HEK293 (cell line): ENCODE measurements around the gene CSK.

Experiments used
- BCL11B ChIP-seq: fragments of 450-650 bp; formaldehyde crosslinking; IDR thresholded peaks from 2 replicates; pipeline ENCODE4 v1.5.1; 2016; ENCODE audit warnings: low read depth, missing biosample characterization, missing genetic modification characterization
- GLIS2 ChIP-seq: fragments of 450-650 bp; formaldehyde crosslinking; IDR thresholded peaks from 2 replicates; pipeline ENCODE4 v1.5.1; 2016; ENCODE audit warnings: missing biosample characterization, missing genetic modification characterization
- HOXC10 ChIP-seq: sonication (generic); formaldehyde crosslinking; IDR thresholded peaks from 2 replicates; pipeline ENCODE4 v1.8.1; 2023; ENCODE audit warnings: mild to moderate bottlenecking, missing genetic modification reagents
- IKZF3 ChIP-seq: fragments of 450-650 bp; IDR thresholded peaks from 2 replicates; pipeline ENCODE4 v1.5.0; 2018; ENCODE audit warnings: missing biosample characterization, mild to moderate bottlenecking, missing genetic modification characterization, moderate library complexity
- KLF16 ChIP-seq: fragments of 450-650 bp; formaldehyde crosslinking; IDR thresholded peaks from 2 replicates; pipeline ENCODE4 v1.5.1; 2017; ENCODE audit warnings: missing biosample characterization, missing genetic modification characterization
- OVOL3 ChIP-seq: fragments of 450-650 bp; formaldehyde crosslinking; IDR thresholded peaks from 2 replicates; pipeline ENCODE4 v1.5.1; 2016; ENCODE audit warnings: missing biosample characterization, missing genetic modification characterization
- PRDM1 ChIP-seq: fragments of 450-650 bp; formaldehyde crosslinking; IDR thresholded peaks from 2 replicates; pipeline ENCODE4; 2016; ENCODE audit warnings: missing biosample characterization, missing genetic modification characterization
- RBAK ChIP-seq: fragments of 450-650 bp; formaldehyde crosslinking; IDR thresholded peaks from 2 replicates; pipeline ENCODE4 v1.5.1; 2016; ENCODE audit warnings: missing biosample characterization, missing genetic modification characterization
- SETDB1 ChIP-seq: IDR thresholded peaks from one replicate; pipeline ENCODE4 v1.6.1; 2017; ENCODE audit warnings: mild to moderate bottlenecking, low read length, moderate library complexity, mixed read lengths; ENCODE audit not compliant: insufficient read length
- ZFP3 ChIP-seq: fragments of 450-650 bp; formaldehyde crosslinking; IDR thresholded peaks from 2 replicates; pipeline ENCODE4 v1.5.1; 2016; ENCODE audit warnings: low read depth, missing biosample characterization, missing genetic modification characterization
- ZNF138 ChIP-seq: fragments of 450-650 bp; formaldehyde crosslinking; IDR thresholded peaks from 2 replicates; pipeline ENCODE4 v1.5.1; 2016; ENCODE audit warnings: missing biosample characterization, missing genetic modification characterization, borderline replicate concordance
- ZNF184 ChIP-seq: fragments of 450-650 bp; IDR thresholded peaks from 2 replicates; pipeline ENCODE4 v1.5.1; 2018; ENCODE audit warnings: missing biosample characterization, mild to moderate bottlenecking, missing genetic modification characterization
- ZNF24 ChIP-seq: fragments of 450-650 bp; formaldehyde crosslinking; IDR thresholded peaks from 2 replicates; pipeline ENCODE4 v1.5.1; 2016; ENCODE audit warnings: missing biosample characterization, missing genetic modification characterization
- ZNF266 ChIP-seq: fragments of 450-650 bp; formaldehyde crosslinking; IDR thresholded peaks from 2 replicates; pipeline ENCODE4 v1.5.1; 2016; ENCODE audit warnings: missing biosample characterization, missing genetic modification characterization, low read depth
- ZNF274 ChIP-seq, 2 experiments: fragments of 200-500 bp in 1 of 2; fragments of 450-650 bp in 1 of 2; sonication (Bioruptor generic) in 1 of 2; formaldehyde crosslinking in 1 of 2; IDR thresholded peaks; 2 replicates each; pipeline versions ENCODE4 v1.5.1 to v1.6.1; 2014 to 2016; ENCODE audit warnings: borderline replicate concordance in 1 of 2, inconsistent platforms in 1 of 2, low read length in 1 of 2, missing biosample characterization in 1 of 2, missing genetic modification characterization in 1 of 2
- ZNF324 ChIP-seq: fragments of 450-650 bp; formaldehyde crosslinking; IDR thresholded peaks from 2 replicates; pipeline ENCODE4 v1.5.1; 2016; ENCODE audit warnings: missing biosample characterization, missing genetic modification characterization
- ZNF335 ChIP-seq: fragments of 450-650 bp; formaldehyde crosslinking; conservative IDR thresholded peaks from 2 replicates; pipeline ENCODE4 v1.5.1; 2016; ENCODE audit warnings: missing biosample characterization, missing genetic modification characterization
- ZNF37A ChIP-seq: fragments of 450-650 bp; IDR thresholded peaks from 2 replicates; pipeline ENCODE4 v1.5.1; 2018; ENCODE audit warnings: missing biosample characterization, missing genetic modification characterization
- ZNF416 ChIP-seq: fragments of 450-650 bp; formaldehyde crosslinking; IDR thresholded peaks from 2 replicates; pipeline ENCODE4 v1.5.1; 2016; ENCODE audit warnings: missing biosample characterization, missing genetic modification characterization
- ZNF521 ChIP-seq: fragments of 450-650 bp; formaldehyde crosslinking; IDR thresholded peaks from 2 replicates; pipeline ENCODE4 v1.5.1; 2017; ENCODE audit warnings: missing biosample characterization, mild to moderate bottlenecking, missing genetic modification characterization
- ZNF529 ChIP-seq: fragments of 450-650 bp; formaldehyde crosslinking; IDR thresholded peaks from 2 replicates; pipeline ENCODE4 v1.5.1; 2017; ENCODE audit warnings: missing genetic modification characterization, missing biosample characterization; ENCODE audit not compliant: insufficient replicate concordance
- ZNF549 ChIP-seq: fragments of 450-650 bp; IDR thresholded peaks from 2 replicates; pipeline ENCODE4 v1.5.1; 2018; ENCODE audit warnings: missing biosample characterization, missing genetic modification characterization, mild to moderate bottlenecking, inconsistent platforms, moderate library complexity
- ZNF621 ChIP-seq: fragments of 450-650 bp; formaldehyde crosslinking; IDR thresholded peaks from 2 replicates; pipeline ENCODE4 v1.5.1; 2017; ENCODE audit warnings: missing biosample characterization, missing genetic modification characterization
- ZNF623 ChIP-seq: fragments of 450-650 bp; formaldehyde crosslinking; IDR thresholded peaks from 2 replicates; pipeline ENCODE4 v1.5.1; 2016; ENCODE audit warnings: missing biosample characterization, missing genetic modification characterization
- ZNF624 ChIP-seq: fragments of 450-650 bp; formaldehyde crosslinking; IDR thresholded peaks from 2 replicates; pipeline ENCODE4 v1.5.1; 2017; ENCODE audit warnings: missing biosample characterization, missing genetic modification characterization
- ZNF658 ChIP-seq: fragments of 450-650 bp; formaldehyde crosslinking; IDR thresholded peaks from 2 replicates; pipeline ENCODE4; 2016; ENCODE audit warnings: missing biosample characterization, missing genetic modification characterization
- ZNF664 ChIP-seq: fragments of 450-650 bp; formaldehyde crosslinking; IDR thresholded peaks from 2 replicates; pipeline ENCODE4 v1.5.1; 2016; ENCODE audit warnings: missing biosample characterization, missing genetic modification characterization
- TF ChIP-seq, protein P1 (sequence below): fragments of 450-650 bp; formaldehyde crosslinking; IDR thresholded peaks from 2 replicates; pipeline ENCODE4 v1.5.1; 2016; ENCODE audit warnings: missing biosample characterization, missing genetic modification characterization
- TF ChIP-seq, protein P2 (sequence below): fragments of 450-650 bp; formaldehyde crosslinking; IDR thresholded peaks from 2 replicates; pipeline ENCODE4 v1.5.1; 2016; ENCODE audit warnings: missing biosample characterization, missing genetic modification characterization
- TF ChIP-seq, protein P3 (sequence below): IDR thresholded peaks from 2 replicates; pipeline ENCODE4 v1.6.1; 2011; ENCODE audit warnings: mild to moderate bottlenecking, low read depth, low read length, borderline replicate concordance
- TF ChIP-seq, protein P4 (sequence below): fragments of 450-650 bp; formaldehyde crosslinking; IDR thresholded peaks from 2 replicates; pipeline ENCODE4 v1.5.1; 2017; ENCODE audit warnings: missing biosample characterization, missing genetic modification characterization
- TF ChIP-seq, protein P5 (sequence below): fragments of 450-650 bp; formaldehyde crosslinking; IDR thresholded peaks from 2 replicates; pipeline ENCODE4 v1.5.1; 2016; ENCODE audit warnings: missing biosample characterization, missing genetic modification characterization

Gene CSK

DNA sequence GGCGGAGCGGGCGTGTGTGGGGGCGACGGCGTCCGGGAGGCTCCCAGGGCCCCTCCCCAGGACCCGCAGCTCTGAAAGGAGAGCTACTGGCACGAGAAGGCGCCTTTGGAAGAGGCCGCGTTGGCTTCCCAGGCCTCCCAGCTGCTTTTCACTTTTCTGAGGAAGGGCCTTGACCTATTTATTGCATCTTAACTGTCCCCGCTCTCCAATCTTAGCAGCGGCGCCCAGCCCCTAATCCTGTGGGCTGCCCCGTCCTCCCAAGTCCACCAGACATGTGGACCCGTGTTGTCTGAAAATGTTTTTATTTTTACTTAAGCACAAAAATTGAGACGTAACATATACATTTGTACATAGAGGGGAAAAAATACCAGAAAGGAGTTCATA lies 61.6 kb downstream of the CSK start (continued):
- TF ChIP-seq, protein P1, sequence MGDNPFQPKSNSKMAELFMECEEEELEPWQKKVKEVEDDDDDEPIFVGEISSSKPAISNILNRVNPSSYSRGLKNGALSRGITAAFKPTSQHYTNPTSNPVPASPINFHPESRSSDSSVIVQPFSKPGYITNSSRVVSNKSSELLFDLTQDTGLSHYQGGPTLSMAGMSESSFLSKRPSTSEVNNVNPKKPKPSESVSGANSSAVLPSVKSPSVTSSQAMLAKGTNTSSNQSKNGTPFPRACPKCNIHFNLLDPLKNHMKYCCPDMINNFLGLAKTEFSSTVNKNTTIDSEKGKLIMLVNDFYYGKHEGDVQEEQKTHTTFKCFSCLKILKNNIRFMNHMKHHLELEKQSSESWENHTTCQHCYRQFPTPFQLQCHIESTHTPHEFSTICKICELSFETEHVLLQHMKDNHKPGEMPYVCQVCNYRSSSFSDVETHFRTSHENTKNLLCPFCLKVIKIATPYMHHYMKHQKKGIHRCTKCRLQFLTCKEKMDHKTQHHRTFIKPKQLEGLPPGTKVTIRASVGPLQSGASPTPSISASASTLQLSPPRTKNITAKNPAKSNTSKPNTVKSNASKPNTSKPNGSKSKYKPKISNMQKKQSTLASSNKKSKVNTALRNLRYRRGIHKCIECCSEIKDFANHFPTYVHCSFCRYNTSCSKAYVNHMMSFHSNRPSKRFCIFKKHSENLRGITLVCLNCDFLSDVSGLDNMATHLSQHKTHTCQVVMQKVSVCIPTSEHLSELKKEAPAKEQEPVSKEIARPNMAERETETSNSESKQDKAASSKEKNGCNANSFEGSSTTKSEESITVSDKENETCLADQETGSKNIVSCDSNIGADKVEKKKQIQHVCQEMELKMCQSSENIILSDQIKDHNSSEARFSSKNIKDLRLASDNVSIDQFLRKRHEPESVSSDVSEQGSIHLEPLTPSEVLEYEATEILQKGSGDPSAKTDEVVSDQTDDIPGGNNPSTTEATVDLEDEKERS = no peak
- no peak for TF ChIP-seq ZNF621
- TF ChIP-seq IKZF3 (tag by site-specific recombination) = 0 out of 2 replicates have a peak, but pooled peaks have one; percentile 4
- TF ChIP-seq PRDM1 (tag by site-specific recombination) = no peak
- TF ChIP-seq KLF16 (tag by site-specific recombination) = peak; percentile 5; the same call in 1 of the 2 replicates
- peak; percentile 53; the same call in 1 of the 2 replicates for TF ChIP-seq ZNF324 (tag by site-specific recombination)
- no peak for TF ChIP-seq ZNF266 (tag by site-specific recombination)
- no peak for TF ChIP-seq ZNF184 (tag by site-specific recombination)
- TF ChIP-seq ZNF274 (IDR thresholded peaks at IDR 0.05; ENCODE audit: low read length) = no peak
- TF ChIP-seq ZNF274 (tag by site-specific recombination; IDR thresholded peaks at IDR 0.05; ENCODE audit: borderline replicate concordance) = no peak
- no peak for TF ChIP-seq ZNF624
- no peak for TF ChIP-seq ZNF138
- TF ChIP-seq, protein P2, sequence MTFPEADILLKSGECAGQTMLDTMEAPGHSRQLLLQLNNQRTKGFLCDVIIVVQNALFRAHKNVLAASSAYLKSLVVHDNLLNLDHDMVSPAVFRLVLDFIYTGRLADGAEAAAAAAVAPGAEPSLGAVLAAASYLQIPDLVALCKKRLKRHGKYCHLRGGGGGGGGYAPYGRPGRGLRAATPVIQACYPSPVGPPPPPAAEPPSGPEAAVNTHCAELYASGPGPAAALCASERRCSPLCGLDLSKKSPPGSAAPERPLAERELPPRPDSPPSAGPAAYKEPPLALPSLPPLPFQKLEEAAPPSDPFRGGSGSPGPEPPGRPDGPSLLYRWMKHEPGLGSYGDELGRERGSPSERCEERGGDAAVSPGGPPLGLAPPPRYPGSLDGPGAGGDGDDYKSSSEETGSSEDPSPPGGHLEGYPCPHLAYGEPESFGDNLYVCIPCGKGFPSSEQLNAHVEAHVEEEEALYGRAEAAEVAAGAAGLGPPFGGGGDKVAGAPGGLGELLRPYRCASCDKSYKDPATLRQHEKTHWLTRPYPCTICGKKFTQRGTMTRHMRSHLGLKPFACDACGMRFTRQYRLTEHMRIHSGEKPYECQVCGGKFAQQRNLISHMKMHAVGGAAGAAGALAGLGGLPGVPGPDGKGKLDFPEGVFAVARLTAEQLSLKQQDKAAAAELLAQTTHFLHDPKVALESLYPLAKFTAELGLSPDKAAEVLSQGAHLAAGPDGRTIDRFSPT = no peak; the same call in 1 of the 2 replicates
- TF ChIP-seq RBAK = no peak
- no peak; the same call in 1 of the 2 replicates for TF ChIP-seq BCL11B (tag by site-specific recombination)
- no peak for TF ChIP-seq GLIS2 (tag by site-specific recombination)
- no peak for TF ChIP-seq ZNF37A (tag by site-specific recombination)
- TF ChIP-seq ZNF549 = no peak
- no peak for TF ChIP-seq HOXC10 (CRISPR knock-in tag)
- peak; percentile 54 for TF ChIP-seq ZNF335 (tag by site-specific recombination)
- no peak for TF ChIP-seq OVOL3
- no peak for TF ChIP-seq ZNF658 (tag by site-specific recombination)
- TF ChIP-seq, protein P3, sequence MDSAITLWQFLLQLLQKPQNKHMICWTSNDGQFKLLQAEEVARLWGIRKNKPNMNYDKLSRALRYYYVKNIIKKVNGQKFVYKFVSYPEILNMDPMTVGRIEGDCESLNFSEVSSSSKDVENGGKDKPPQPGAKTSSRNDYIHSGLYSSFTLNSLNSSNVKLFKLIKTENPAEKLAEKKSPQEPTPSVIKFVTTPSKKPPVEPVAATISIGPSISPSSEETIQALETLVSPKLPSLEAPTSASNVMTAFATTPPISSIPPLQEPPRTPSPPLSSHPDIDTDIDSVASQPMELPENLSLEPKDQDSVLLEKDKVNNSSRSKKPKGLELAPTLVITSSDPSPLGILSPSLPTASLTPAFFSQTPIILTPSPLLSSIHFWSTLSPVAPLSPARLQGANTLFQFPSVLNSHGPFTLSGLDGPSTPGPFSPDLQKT = no peak
- TF ChIP-seq SETDB1 = no peak
- no peak; the same call in 1 of the 2 replicates for TF ChIP-seq ZFP3 (tag by site-specific recombination)
- TF ChIP-seq ZNF24 (tag by site-specific recombination) = peak; percentile 64; the same call in 1 of the 2 replicates
- TF ChIP-seq, protein P4, sequence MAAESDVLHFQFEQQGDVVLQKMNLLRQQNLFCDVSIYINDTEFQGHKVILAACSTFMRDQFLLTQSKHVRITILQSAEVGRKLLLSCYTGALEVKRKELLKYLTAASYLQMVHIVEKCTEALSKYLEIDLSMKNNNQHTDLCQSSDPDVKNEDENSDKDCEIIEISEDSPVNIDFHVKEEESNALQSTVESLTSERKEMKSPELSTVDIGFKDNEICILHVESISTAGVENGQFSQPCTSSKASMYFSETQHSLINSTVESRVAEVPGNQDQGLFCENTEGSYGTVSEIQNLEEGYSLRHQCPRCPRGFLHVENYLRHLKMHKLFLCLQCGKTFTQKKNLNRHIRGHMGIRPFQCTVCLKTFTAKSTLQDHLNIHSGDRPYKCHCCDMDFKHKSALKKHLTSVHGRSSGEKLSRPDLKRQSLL (tag by site-specific recombination) = peak; percentile 4; the same call in 1 of the 2 replicates
- no peak for TF ChIP-seq ZNF416 (tag by site-specific recombination)
- TF ChIP-seq, protein P5, sequence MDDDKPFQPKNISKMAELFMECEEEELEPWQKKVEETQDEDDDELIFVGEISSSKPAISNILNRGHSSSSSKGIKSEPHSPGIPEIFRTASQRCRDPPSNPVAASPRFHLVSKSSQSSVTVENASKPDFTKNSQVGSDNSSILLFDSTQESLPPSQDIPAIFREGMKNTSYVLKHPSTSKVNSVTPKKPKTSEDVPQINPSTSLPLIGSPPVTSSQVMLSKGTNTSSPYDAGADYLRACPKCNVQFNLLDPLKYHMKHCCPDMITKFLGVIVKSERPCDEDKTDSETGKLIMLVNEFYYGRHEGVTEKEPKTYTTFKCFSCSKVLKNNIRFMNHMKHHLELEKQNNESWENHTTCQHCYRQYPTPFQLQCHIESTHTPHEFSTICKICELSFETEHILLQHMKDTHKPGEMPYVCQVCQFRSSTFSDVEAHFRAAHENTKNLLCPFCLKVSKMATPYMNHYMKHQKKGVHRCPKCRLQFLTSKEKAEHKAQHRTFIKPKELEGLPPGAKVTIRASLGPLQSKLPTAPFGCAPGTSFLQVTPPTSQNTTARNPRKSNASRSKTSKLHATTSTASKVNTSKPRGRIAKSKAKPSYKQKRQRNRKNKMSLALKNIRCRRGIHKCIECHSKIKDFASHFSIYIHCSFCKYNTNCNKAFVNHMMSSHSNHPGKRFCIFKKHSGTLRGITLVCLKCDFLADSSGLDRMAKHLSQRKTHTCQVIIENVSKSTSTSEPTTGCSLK (tag by site-specific recombination) = no peak
- no peak for TF ChIP-seq ZNF521 (tag by site-specific recombination)
- TF ChIP-seq ZNF623 = no peak
- TF ChIP-seq ZNF529 (tag by site-specific recombination) = no peak
- TF ChIP-seq ZNF664 (tag by site-specific recombination) = no peak
